Activated naive CD4-positive, alpha-beta T cell treated with anti-CD3 and anti-CD28 coated beads, Interleukin-2, amount 50 U/mL, for 72 hours (primary cell): ENCODE data around the gene RMND5B. TPM values are rescaled to one million over a fixed set of nuclear protein-coding genes. Genes with fewer than 3 reads are reported as not detected.
"Not testable (repeated sequence)": the region's sequence is repeated elsewhere in the genome, so short reads cannot be mapped to it uniquely, and the experiment has no call there.

Experiments
- ATAC-seq, 2 donors: fragments of 150-1000 bp; cut with Tn5 transposase; 2 replicates each; pipeline ENCODE4 v1.10.0; 2021; ENCODE audit warnings: mild to moderate bottlenecking in 2 of 2, moderate library complexity in 2 of 2
- DNase-seq, 2 donors: peaks; one replicate each; pipeline ENCODE4 v3.0.0; 2021 to 2022; ENCODE audit warnings: low spot score in 2 of 2
- H3K27ac Mint-ChIP-seq, 2 donors: one replicate each; pipeline ENCODE4 v1.8.0; 2022; ENCODE audit warnings: mild to moderate bottlenecking in 2 of 2, mixed read lengths in 2 of 2
- H3K36me3 Mint-ChIP-seq, 2 donors: one replicate each; pipeline ENCODE4 v1.8.0; 2022; ENCODE audit warnings: mixed read lengths in 2 of 2
- H3K9me3 Mint-ChIP-seq, 2 donors: one replicate each; pipeline ENCODE4 v1.8.0; 2022; ENCODE audit warnings: mixed read lengths in 2 of 2
- total RNA-seq, 2 donors: library from RNA; stranded (reverse); gene quantifications; one replicate each; pipeline ENCODE4 v1.2.3, GENCODE V29; 2022

Gene RMND5B
- total RNA-seq, 2 donors from 2014 or later, result 29.2 to 34.0 TPM

GRCh38 chr5:178122346-178122745, 8.5 kb upstream of the RMND5B start:
- DNase-seq (no peak), ATAC-seq (no peak)
- no peaks in the 10 kb centered on the region for H3K9me3 Mint-ChIP-seq
- H3K27ac Mint-ChIP-seq, result no peak overlapping the region
- no peaks in the 10 kb centered on the region for H3K36me3 Mint-ChIP-seq

GRCh38 chr5:178123094-178123965, 7.5 kb upstream of the RMND5B start:
- Mint-ChIP-seq H3K27ac (no peak overlapping the region), H3K36me3 (no peaks in the 10 kb centered on the region), H3K9me3 (no peaks in the 10 kb centered on the region)
- DNase-seq (no peak), ATAC-seq (no peak)

- Mint-ChIP-seq H3K9me3 (no peaks in the 10 kb centered on the region), H3K36me3 (no peaks in the 10 kb centered on the region), H3K27ac (no peak overlapping the region)
- ATAC-seq (no peak), DNase-seq (no peak)
These were observed 6.6 kb upstream of the RMND5B start for GRCh38 chr5:178123966-178124925.

GRCh38 chr5:178125253-178125906, 5.4 kb upstream of the RMND5B start:
- Mint-ChIP-seq H3K27ac (no peak overlapping the region), H3K9me3 (no peaks in the 10 kb centered on the region), H3K36me3 (no peaks in the 10 kb centered on the region)
- DNase-seq (no peak), ATAC-seq (no peak)

GRCh38 chr5:178126556-178126955, 4.3 kb upstream of the RMND5B start:
- DNase-seq, result no peak
- Mint-ChIP-seq H3K36me3 (peaks cover 0 to 5% of the 10 kb centered on the region in 2 donors), H3K27ac (no peak overlapping the region), H3K9me3 (no peaks in the 10 kb centered on the region)
- ATAC-seq, result no peak

- not testable (repeated sequence) for DNase-seq, ATAC-seq, H3K27ac Mint-ChIP-seq, H3K9me3 Mint-ChIP-seq, H3K36me3 Mint-ChIP-seq
These were observed 3.4 kb upstream of the RMND5B start for GRCh38 chr5:178127300-178128009.

- DNase-seq (no peak), ATAC-seq (no peak)
- Mint-ChIP-seq H3K36me3 (peaks cover 0 to 9% of the 10 kb centered on the region in 2 donors), H3K27ac (no peak overlapping the region), H3K9me3 (no peaks in the 10 kb centered on the region)
These were observed 1.5 kb upstream of the RMND5B start for GRCh38 chr5:178129296-178129695.

- H3K36me3 Mint-ChIP-seq, H3K9me3 Mint-ChIP-seq, ATAC-seq, DNase-seq: not testable (repeated sequence)
- peak overlapping the region in 1 of 2 donors; percentile 81 for H3K27ac Mint-ChIP-seq
These were observed 609 bp upstream of the RMND5B start for GRCh38 chr5:178130234-178130575.

GRCh38 chr5:178131446-178131996, 707 bp downstream of the RMND5B start:
- H3K9me3 Mint-ChIP-seq, result no peaks in the 10 kb centered on the region

GRCh38 chr5:178136990-178137389, 6.2 kb downstream of the RMND5B start:
- H3K27ac Mint-ChIP-seq, result no peak overlapping the region

More at GRCh38 chr5:178131446-178131996, 707 bp downstream of the RMND5B start:
- Mint-ChIP-seq H3K27ac (peak overlapping the region; percentile 63 to 77), H3K36me3 (peaks cover 0 to 9% of the 10 kb centered on the region in 2 donors)
- no peak for DNase-seq
- no peak for ATAC-seq

GRCh38 chr5:178137991-178138390, 7.2 kb downstream of the RMND5B start:
- H3K27ac Mint-ChIP-seq, result no peak overlapping the region
- no peaks in the 10 kb centered on the region for H3K36me3 Mint-ChIP-seq
- no peaks in the 10 kb centered on the region for H3K9me3 Mint-ChIP-seq
- ATAC-seq, result peak in 1 of 2 donors; percentile 17
- DNase-seq, result no peak

More at GRCh38 chr5:178136990-178137389, 6.2 kb downstream of the RMND5B start:
- peak in 1 of 2 donors; percentile 24 for ATAC-seq
- peaks cover 0 to under 1% of the 10 kb centered on the region in 2 donors for H3K36me3 Mint-ChIP-seq
- DNase-seq, result no peak
- H3K9me3 Mint-ChIP-seq, result no peaks in the 10 kb centered on the region

GRCh38 chr5:178141550-178141949, 10.7 kb downstream of the RMND5B start:
- DNase-seq (no peak), ATAC-seq (no peak)
- Mint-ChIP-seq H3K27ac (no peak overlapping the region), H3K9me3 (no peaks in the 10 kb centered on the region), H3K36me3 (peaks cover 0 to 10% of the 10 kb centered on the region in 2 donors)

GRCh38 chr5:178142642-178143041, 11.8 kb downstream of the RMND5B start:
- Mint-ChIP-seq H3K27ac (peak overlapping the region in 1 of 2 donors; percentile 46), H3K36me3 (peaks cover 0 to 10% of the 10 kb centered on the region in 2 donors), H3K9me3 (no peaks in the 10 kb centered on the region)
- no peak for DNase-seq
- no peak for ATAC-seq

GRCh38 chr5:178143246-178143645, 12.4 kb downstream of the RMND5B start:
- DNase-seq, result no peak
- Mint-ChIP-seq H3K9me3 (no peaks in the 10 kb centered on the region), H3K27ac (peak overlapping the region in 1 of 2 donors; percentile 46), H3K36me3 (peaks cover 6 to 10% of the 10 kb centered on the region in 2 donors)
- no peak for ATAC-seq

- DNase-seq (no peak), ATAC-seq (no peak)
- Mint-ChIP-seq H3K36me3 (peaks cover 10 to 13% of the 10 kb centered on the region in 2 donors), H3K27ac (peak overlapping the region in 1 of 2 donors; percentile 48), H3K9me3 (no peaks in the 10 kb centered on the region)
These were observed 13.1 kb downstream of the RMND5B start for GRCh38 chr5:178143901-178144300.
